ENCODE results near the gene NFIL3.
"Not testable (repeated sequence)": the region's sequence is repeated elsewhere in the genome, so short reads cannot be mapped to it uniquely, and the experiment has no call there.

NFIL3 gene

GRCh38 chr9:91392435-91392834 is 31.2 kb downstream of the NFIL3 start:
- DNase-seq, result no peak

GRCh38 chr9:91391818-91392217 is 31.8 kb downstream of the NFIL3 start:
- no peak for DNase-seq

- DNase-seq, result no peak
Observed at GRCh38 chr9:91391412-91391811, 32.2 kb downstream of the NFIL3 start.

- DNase-seq, result not testable (repeated sequence)
Observed at GRCh38 chr9:91389686-91390085, 33.9 kb downstream of the NFIL3 start.

- DNase-seq, result no peak
Observed at GRCh38 chr9:91386765-91387164, 36.9 kb downstream of the NFIL3 start.

GRCh38 chr9:91384954-91385353 is 38.7 kb downstream of the NFIL3 start:
- no peak for DNase-seq

GRCh38 chr9:91383577-91383976 is 40.1 kb downstream of the NFIL3 start:
- DNase-seq, result no peak

- no peak for DNase-seq
Observed at GRCh38 chr9:91382298-91382697, 41.3 kb downstream of the NFIL3 start.

GRCh38 chr9:91379426-91379825 is 44.2 kb downstream of the NFIL3 start:
- DNase-seq, result no peak

- no peak for DNase-seq
Observed at GRCh38 chr9:91378695-91379127, 44.9 kb downstream of the NFIL3 start.

GRCh38 chr9:91378054-91378453 is 45.6 kb downstream of the NFIL3 start:
- not testable (repeated sequence) for DNase-seq

GRCh38 chr9:91376239-91376638 is 47.4 kb downstream of the NFIL3 start:
- no peak for DNase-seq

- no peak for DNase-seq
Observed at GRCh38 chr9:91374939-91375338, 48.7 kb downstream of the NFIL3 start.

GRCh38 chr9:91371894-91372293 is 51.7 kb downstream of the NFIL3 start:
- DNase-seq, result no peak

- not testable (repeated sequence) for DNase-seq
Observed at GRCh38 chr9:91370006-91370405, 53.6 kb downstream of the NFIL3 start.

GRCh38 chr9:91364702-91365101 is 58.9 kb downstream of the NFIL3 start:
- no peak for DNase-seq

GRCh38 chr9:91364005-91364404 is 59.6 kb downstream of the NFIL3 start:
- no peak for DNase-seq

- no peak for DNase-seq
Observed at GRCh38 chr9:91362051-91362611, 61.5 kb downstream of the NFIL3 start.

GRCh38 chr9:91361291-91362050 is 62.2 kb downstream of the NFIL3 start, which contains the start of gene AUH:
Gene AUH (minus strand): TSS chr9:91361918. CDS start chr9:91361889, 29 bp downstream.
- DNase-seq, result peak; percentile 88 to 90

GRCh38 chr9:91360551-91361290 is 62.9 kb downstream of the NFIL3 start:
- DNase-seq, result no peak

- no peak for DNase-seq
Observed at GRCh38 chr9:91359734-91360470, 63.7 kb downstream of the NFIL3 start.

GRCh38 chr9:91359083-91359482 is 64.5 kb downstream of the NFIL3 start:
- DNase-seq, result no peak
